H1 (cell line): Measurements from ENCODE around the gene ARHGAP42. TPM values are rescaled to one million over a fixed set of nuclear protein-coding genes. Genes with fewer than 3 reads are reported as not detected.

Experiments
- CTCF ChIA-PET: fragments of 300-600 bp; sonication (Branson Sonifier 250); formaldehyde crosslinking; loops from one replicate; lab custom pipeline; 2021; ENCODE audit not compliant: partially characterized antibody; lab: Charles Lee
- POLR2A ChIA-PET: fragments of 300-600 bp; sonication (Branson Sonifier 250); formaldehyde crosslinking; loops from one replicate; lab custom pipeline; 2021; ENCODE audit warnings: inconsistent platforms; ENCODE audit not compliant: partially characterized antibody; lab: Charles Lee
- DNase-seq, 2 experiments: peaks; one replicate each; pipeline versions ENCODE4 v3.0.0 to v3.0.0-alpha.2; 2010 to 2022; ENCODE audit warnings: low spot score in 2 of 2, low read depth in 1 of 2, mixed read lengths in 1 of 2
- FAIRE-seq: peaks from 2 replicates; lab custom pipeline; 2011; peaks lifted over from hg19 to GRCh38; lab: Jason Lieb, UNC
- H2AFZ ChIP-seq: 2 replicates; pipeline ENCODE4 v1.8.1; 2012; ENCODE audit warnings: low read length, inconsistent platforms
- H2AK5ac ChIP-seq: 2 replicates; pipeline ENCODE4 v1.6.1; 2013; ENCODE audit warnings: low read depth, low read length
- H2BK120ac ChIP-seq: replicated peaks from 2 replicates; pipeline ENCODE3; 2013; ENCODE audit warnings: low read depth, low read length, inconsistent platforms
- H2BK12ac ChIP-seq: 2 replicates; pipeline ENCODE4 v1.6.1; 2013; ENCODE audit warnings: low read depth, low read length
- H2BK15ac ChIP-seq: 2 replicates; pipeline ENCODE4 v1.6.1; 2013; ENCODE audit warnings: low read length
- H2BK20ac ChIP-seq: 2 replicates; pipeline ENCODE4 v1.6.1; 2013; ENCODE audit warnings: low read length
- H2BK5ac ChIP-seq: 2 replicates; pipeline ENCODE4 v1.6.1; 2013; ENCODE audit warnings: low read depth, low read length
- H3K14ac ChIP-seq: 2 replicates; pipeline ENCODE4 v1.6.1; 2013; ENCODE audit warnings: inconsistent platforms; ENCODE audit not compliant: insufficient read length
- H3K18ac ChIP-seq: 2 replicates; pipeline ENCODE4 v1.6.1; 2013; ENCODE audit warnings: low read length; ENCODE audit errors: extremely low read depth
- H3K23ac ChIP-seq: 2 replicates; pipeline ENCODE4 v1.6.1; 2013; ENCODE audit warnings: inconsistent platforms; ENCODE audit not compliant: insufficient read length
- H3K23me2 ChIP-seq: 2 replicates; pipeline ENCODE4 v1.6.1; 2013; ENCODE audit warnings: low read depth, low read length
- H3K27ac ChIP-seq: 2 replicates; pipeline ENCODE4 v1.6.1; 2011; ENCODE audit warnings: low read depth, low read length, inconsistent platforms
- H3K27me3 ChIP-seq, 4 experiments: replicated peaks in 1 of 4; 1 replicate in 1 of 4; 2 replicates in 3 of 4; pipeline versions ENCODE4 v1.6.1 to v1.8.1; 2011 to 2013; ENCODE audit warnings: low read length in 3 of 4, mild to moderate bottlenecking in 3 of 4, inconsistent platforms in 2 of 4, mixed read lengths in 2 of 4, moderate library complexity in 1 of 4; ENCODE audit not compliant: control insufficient read depth in 3 of 4, insufficient read depth in 3 of 4; ENCODE audit errors: extremely low read depth in 1 of 4
- H3K36me3 ChIP-seq, 4 experiments: 2 replicates each; pipeline versions ENCODE4 v1.6.1 to v1.8.1; 2011 to 2013; ENCODE audit warnings: mild to moderate bottlenecking in 4 of 4, low read length in 3 of 4, moderate library complexity in 2 of 4, control low read depth in 1 of 4, inconsistent platforms in 1 of 4; ENCODE audit not compliant: insufficient read depth in 4 of 4, control insufficient read depth in 2 of 4
- H3K4ac ChIP-seq: replicated peaks from 2 replicates; pipeline ENCODE3; 2013; ENCODE audit warnings: low read length, low read depth, mixed read lengths, inconsistent platforms; ENCODE audit not compliant: insufficient read length
- H3K4me1 ChIP-seq, 4 experiments: replicated peaks in 1 of 4; 1 replicate in 1 of 4; 2 replicates in 3 of 4; pipeline versions ENCODE4 v1.6.1 to v1.8.1; 2011 to 2013; ENCODE audit warnings: low read length in 3 of 4, inconsistent platforms in 2 of 4, mixed read lengths in 1 of 4; ENCODE audit not compliant: insufficient read depth in 4 of 4, control insufficient read depth in 3 of 4
- H3K4me2 ChIP-seq, 2 experiments: 2 replicates each; pipeline versions ENCODE4 v1.6.1 to v1.8.1; 2011 to 2013; ENCODE audit warnings: low read depth in 2 of 2, low read length in 2 of 2, control low read depth in 1 of 2, inconsistent platforms in 1 of 2, mild to moderate bottlenecking in 1 of 2; ENCODE audit not compliant: insufficient read depth in 1 of 2
- H3K4me3 ChIP-seq, 4 experiments: fragments of 200-600, 300-600 bp in 1 of 4; sonication (generic), shearing (Covaris generic), sonication (Bioruptor Twin) in 1 of 4; 2 replicates each; pipeline versions ENCODE4 v1.5.1 to v1.8.1; 2011 to 2016; ENCODE audit warnings: low read length in 4 of 4, low read depth in 3 of 4, control low read depth in 2 of 4, inconsistent platforms in 2 of 4, mild to moderate bottlenecking in 2 of 4, mixed read lengths in 1 of 4, moderate library complexity in 1 of 4; ENCODE audit not compliant: insufficient read depth in 2 of 4; ENCODE audit errors: extremely low read depth in 1 of 4
- H3K56ac ChIP-seq: replicated peaks from 2 replicates; pipeline ENCODE3; 2013; ENCODE audit warnings: low read depth, mild to moderate bottlenecking, mixed read lengths, low read length, inconsistent platforms; ENCODE audit not compliant: insufficient read length
- H3K79me1 ChIP-seq: 2 replicates; pipeline ENCODE4 v1.6.1; 2013; ENCODE audit warnings: low read depth, low read length, control low read depth
- H3K79me2 ChIP-seq, 2 experiments: 2 replicates each; pipeline versions ENCODE4 v1.6.1 to v1.8.1; 2012 to 2013; ENCODE audit warnings: low read length in 2 of 2, mild to moderate bottlenecking in 2 of 2, inconsistent platforms in 1 of 2; ENCODE audit not compliant: insufficient read depth in 2 of 2, control insufficient read depth in 1 of 2
- H3K9ac ChIP-seq, 4 experiments: replicated peaks in 1 of 4; 1 replicate in 1 of 4; 2 replicates in 3 of 4; pipeline versions ENCODE4 v1.6.1 to v1.8.1; 2011 to 2013; ENCODE audit warnings: low read depth in 3 of 4, low read length in 3 of 4, control low read depth in 2 of 4, mild to moderate bottlenecking in 2 of 4, moderate library complexity in 2 of 4, inconsistent platforms in 1 of 4; ENCODE audit errors: extremely low read depth in 1 of 4
- H3K9me3 ChIP-seq, 2 experiments: 2 replicates each; pipeline versions ENCODE4 v1.6.1 to v1.8.1; 2012 to 2013; ENCODE audit warnings: mild to moderate bottlenecking in 2 of 2, moderate library complexity in 2 of 2, control low read depth in 1 of 2, inconsistent platforms in 1 of 2, low read depth in 1 of 2, low read length in 1 of 2, mixed read lengths in 1 of 2; ENCODE audit not compliant: insufficient read depth in 2 of 2
- H4K20me1 ChIP-seq, 2 experiments: replicated peaks in 1 of 2; 2 replicates each; pipeline versions ENCODE3 to v1.8.1; 2011 to 2013; ENCODE audit warnings: inconsistent platforms in 2 of 2, low read length in 2 of 2, mild to moderate bottlenecking in 1 of 2; ENCODE audit not compliant: insufficient read depth in 2 of 2, control insufficient read depth in 1 of 2
- H4K5ac ChIP-seq: 2 replicates; pipeline ENCODE4 v1.6.1; 2013; ENCODE audit warnings: low read length, low read depth, mixed read lengths, inconsistent platforms; ENCODE audit not compliant: insufficient read length
- H4K8ac ChIP-seq: 2 replicates; pipeline ENCODE4 v1.8.0; 2013; ENCODE audit warnings: mild to moderate bottlenecking, moderate library complexity, low read length, inconsistent platforms; ENCODE audit not compliant: insufficient read depth; ENCODE audit errors: extremely low read depth
- H4K91ac ChIP-seq: replicated peaks from 2 replicates; pipeline ENCODE3; 2013; ENCODE audit warnings: low read length, mixed read lengths, inconsistent platforms; ENCODE audit not compliant: insufficient read length
- EZH2 ChIP-seq: fragments of 200-600 bp; sonication (generic); IDR thresholded peaks from 2 replicates; pipeline ENCODE4 v1.7.1; 2012; ENCODE audit warnings: low read depth, mild to moderate bottlenecking, moderate library complexity, low read length, inconsistent platforms; ENCODE audit not compliant: severe bottlenecking
- HDAC2 ChIP-seq, 2 experiments: fragments of 300-600 bp in 1 of 2; sonication (generic) in 1 of 2; IDR thresholded peaks; 2 replicates each; pipeline ENCODE4 v1.6.1; 2011 to 2012; ENCODE audit warnings: low read depth in 2 of 2, low read length in 2 of 2, mild to moderate bottlenecking in 2 of 2, moderate library complexity in 2 of 2, borderline replicate concordance in 1 of 2, inconsistent platforms in 1 of 2
- RBBP5 ChIP-seq: IDR thresholded peaks from 2 replicates; pipeline ENCODE4 v1.7.1; 2012; ENCODE audit warnings: low read depth, mild to moderate bottlenecking, inconsistent platforms, low read length, moderate library complexity, borderline replicate concordance
- WGBS, 2 experiments: shearing (Covaris generic) in 1 of 2; methylation state at CpG; one replicate each; pipeline versions ENCODE4 v1.1.6 to v1.1.7; 2013 to 2015; ENCODE audit warnings: low lambda C conversion rate in 2 of 2, mixed read lengths in 2 of 2, inconsistent platforms in 1 of 2, low coverage in 1 of 2, missing lambda C conversion rate in 1 of 2; ENCODE audit not compliant: insufficient replicate concordance in 2 of 2, insufficient coverage in 1 of 2, insufficient read length in 1 of 2; ENCODE audit errors: extremely low coverage in 1 of 2, missing lambda C conversion rate in 1 of 2; 5-methylcytosine and 5-hydroxymethylcytosine counted together
- polyA plus RNA-seq, 7 experiments: library from polyadenylated mRNA; depleted of rRNA in 3 of 7; stranded (reverse) in 5 of 7; unstranded in 2 of 7; fragments of >200 nt in 5 of 7; fragments of 200-250 nt in 2 of 7; gene quantifications; 1 replicate in 5 of 7; 2 replicates in 1 of 7; 4 replicates in 1 of 7; pipeline versions ENCODE4 v1.2.1 to v1.2.3, GENCODE V29; 2011 to 2013; ENCODE audit warnings: missing spikeins in 2 of 7, mixed read lengths in 2 of 7
- total RNA-seq: library from RNA; stranded (reverse); fragmentation: NEBNext Ultra II Directional; extraction: Animal tissue kit (Norgen Biotek cat#: 25700); gene quantifications from 2 replicates; pipeline ENCODE4 v1.2.1, GENCODE V29; 2021

The ARHGAP42 gene
- total and polyA plus RNA-seq, 2 of the 8 experiments (the other 6 are each of a cell fraction or from before 2014, with no cell fraction given), result 22.2 to 33.5 TPM

DNA sequence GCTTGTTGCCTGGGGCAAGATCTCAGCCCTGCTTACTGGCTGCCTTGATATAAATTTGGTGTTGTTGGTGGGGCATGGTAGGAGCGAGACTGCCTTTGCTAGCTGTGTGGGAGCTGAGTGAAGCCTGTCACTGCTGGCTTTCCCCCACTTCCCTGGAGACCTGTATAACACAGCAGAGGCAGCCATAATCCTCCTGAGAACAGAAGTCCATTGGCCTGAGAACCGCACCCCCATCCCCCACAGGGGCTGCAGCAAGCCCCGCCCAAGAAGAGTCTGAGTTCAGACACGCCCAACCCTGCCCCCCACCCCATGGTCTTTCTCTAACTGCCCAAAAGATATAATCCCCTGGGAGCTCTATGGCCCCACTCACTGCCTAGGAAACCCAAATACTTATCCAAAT lies 39.2 kb upstream of the ARHGAP42 start:
- 100% methylated on average over 4 of the region's 4 CpGs; no CpG with 5 or more reads in 1 of the 2 experiments for WGBS, 2 experiments
- no peak overlapping the region for H4K91ac ChIP-seq
- no peak overlapping the region for H4K5ac ChIP-seq
- no peak overlapping the region for H3K4me3 ChIP-seq
- no peaks in the 10 kb centered on the region for H3K27me3 ChIP-seq
- no peak overlapping the region for H4K8ac ChIP-seq
- no peaks in the 10 kb centered on the region for H3K9me3 ChIP-seq
- ChIA-PET CTCF (interaction anchor here (1.2 to 1.8 kb wide), 2 partner anchors 34 to 55 kb away, joined by 3 to 5 read pairs; no protein-coding TSS in a partner anchor), POLR2A (no interaction called here)
- H2AFZ ChIP-seq, result peak overlapping the region; percentile 7; the same call in 1 of the 2 replicates
- no peak overlapping the region for H3K14ac ChIP-seq
- no peak overlapping the region for H3K56ac ChIP-seq
- no peak for FAIRE-seq
- H4K20me1 ChIP-seq, result no peaks in the 10 kb centered on the region
- H2BK120ac ChIP-seq, result no peak overlapping the region
- H2BK5ac ChIP-seq, result no peak overlapping the region
- no peaks in the 10 kb centered on the region for H3K79me1 ChIP-seq
- H3K23me2 ChIP-seq, result no peaks in the 10 kb centered on the region; the same call in 1 of the 2 replicates
- no peak overlapping the region for H2BK15ac ChIP-seq
- H2AK5ac ChIP-seq, result no peak overlapping the region
- TF ChIP-seq RBBP5 (no peak), HDAC2 (IDR thresholded peaks at IDR 0.05; ENCODE audit: borderline replicate concordance in 1 of 2, low read depth in 2 of 2, low read length in 2 of 2) (no peak), EZH2 (no peak)
- TF ChIP-seq, all 59 proteins: peak for 0
- Histone ChIP-seq H2BK20ac (no peak overlapping the region), H3K9ac (no peak overlapping the region), H3K18ac (no peak overlapping the region), H3K36me3 (no peaks in the 10 kb centered on the region; a peak in 1 of 8 replicates), H3K23ac (no peak overlapping the region), H2BK12ac (no peak overlapping the region), H3K27ac (no peak overlapping the region), H3K4ac (no peak overlapping the region), H3K79me2 (no peaks in the 10 kb centered on the region), H3K4me1 (peaks cover 0 to 3% (median 0%) of the 10 kb centered on the region in 4 experiments; a peak in 1 of 7 replicates), H3K4me2 (no peak overlapping the region)
- DNase-seq, result no peak
